HG02571 (cell line): ENCODE measurements around the gene ADGRV1.
"Not testable (repeated sequence)": the region's sequence is repeated elsewhere in the genome, so short reads cannot be mapped to it uniquely, and the experiment has no call there.

ENCODE experiments used
- ATAC-seq: cut with Tn5 transposase; IDR thresholded peaks from one replicate; pipeline ENCODE4 v1.9.1; 2021; ENCODE audit warnings: mild to moderate bottlenecking, moderate library complexity; ENCODE audit not compliant: unreplicated experiment

Gene ADGRV1

DNA sequence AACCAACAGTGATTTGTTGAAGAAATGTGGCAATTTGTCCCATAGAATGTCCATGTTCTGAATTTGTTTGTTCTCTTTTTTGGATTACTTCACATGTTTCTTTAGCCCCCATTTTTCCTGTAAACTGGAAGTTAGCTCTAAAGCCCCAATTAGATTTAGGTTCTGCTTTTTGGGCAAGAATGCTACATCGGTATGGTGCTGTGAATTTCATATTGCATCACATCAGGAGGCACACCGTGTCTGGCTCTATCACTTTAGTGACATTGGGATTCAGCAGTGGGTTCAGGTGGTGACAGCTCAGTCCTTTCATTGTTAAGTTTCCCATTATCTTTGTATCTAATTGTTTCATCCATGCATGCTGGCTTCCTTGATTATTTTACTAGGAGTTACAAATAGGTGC is 27.9 kb downstream of the ADGRV1 start:
- ATAC-seq: no peak

DNA sequence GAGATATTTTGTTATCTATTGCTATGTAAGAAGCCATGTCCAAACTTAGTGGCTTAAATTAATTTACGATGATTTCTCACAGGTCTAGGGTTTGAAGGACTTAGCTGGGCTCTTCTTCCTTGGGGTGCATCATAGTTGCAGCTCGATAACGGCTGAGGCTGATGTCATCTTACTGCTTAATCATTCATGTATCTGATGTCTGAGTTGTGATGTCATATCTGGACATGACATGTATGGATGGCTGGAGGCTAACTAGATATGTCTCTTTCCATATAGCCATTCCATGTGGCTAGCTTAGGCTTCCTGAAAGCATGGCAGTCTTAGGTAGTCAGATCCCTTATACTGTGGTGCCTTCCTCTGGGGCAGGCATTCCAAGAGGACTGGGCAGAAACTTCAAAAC is 31.6 kb downstream of the ADGRV1 start:
- no peak for ATAC-seq

DNA sequence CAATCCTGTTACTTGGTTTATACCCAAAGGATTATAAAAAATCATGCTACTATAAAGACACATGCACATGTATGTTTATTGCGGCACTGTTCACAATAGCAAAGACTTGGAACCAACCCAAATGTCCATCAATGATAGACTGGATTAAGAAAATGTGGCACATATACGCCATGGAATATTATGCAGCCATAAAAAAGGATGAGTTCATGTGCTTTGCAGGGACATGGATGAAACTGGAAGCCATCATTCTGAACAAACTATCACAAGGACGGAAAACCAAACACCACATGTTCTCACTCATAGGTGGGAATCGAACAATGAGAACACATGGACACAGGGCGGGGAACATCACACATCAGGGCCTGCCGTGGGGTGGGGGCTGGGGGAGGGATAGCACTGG is 34.5 kb downstream of the ADGRV1 start:
- ATAC-seq: not testable (repeated sequence)

DNA sequence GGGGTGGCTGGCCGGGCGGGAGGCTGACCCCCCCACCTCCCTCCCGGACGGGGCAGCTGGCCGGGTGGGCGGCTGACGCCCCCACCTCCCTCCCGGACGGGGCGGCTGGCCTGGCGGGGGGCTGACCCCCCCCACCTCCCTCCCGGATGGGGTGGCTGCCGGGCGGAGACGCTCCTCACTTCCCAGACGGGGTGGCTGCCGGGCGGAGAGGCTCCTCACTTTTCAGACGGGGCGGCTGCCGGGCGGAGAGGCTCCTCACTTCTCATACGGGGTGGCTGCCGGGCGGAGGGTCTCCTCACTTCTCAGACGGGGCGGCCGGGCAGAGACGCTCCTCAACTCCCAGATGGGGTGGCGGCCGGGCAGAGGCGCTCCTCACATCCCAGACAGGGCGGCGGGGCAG is 37.2 kb downstream of the ADGRV1 start:
- ATAC-seq: not testable (repeated sequence)

DNA sequence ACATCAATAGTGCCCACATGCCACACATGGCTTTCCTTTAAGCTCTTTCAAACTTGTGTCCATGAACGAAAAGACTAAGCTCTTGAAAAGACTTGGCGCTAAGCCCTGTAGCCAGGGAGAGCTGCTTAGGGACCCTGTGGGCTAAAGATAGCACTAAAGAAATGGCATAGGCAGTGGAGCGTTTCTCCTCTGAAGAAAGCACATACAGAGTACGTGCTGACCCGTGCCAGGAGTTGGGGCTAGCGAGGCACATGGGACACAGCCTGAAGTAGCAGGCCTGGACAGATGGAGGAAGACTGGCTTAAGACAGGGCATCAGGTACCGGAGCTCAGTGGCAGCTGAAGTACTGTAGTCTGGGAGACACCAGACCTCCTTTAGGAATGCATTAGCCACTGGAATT is 39.7 kb downstream of the ADGRV1 start:
- ATAC-seq: no peak

DNA sequence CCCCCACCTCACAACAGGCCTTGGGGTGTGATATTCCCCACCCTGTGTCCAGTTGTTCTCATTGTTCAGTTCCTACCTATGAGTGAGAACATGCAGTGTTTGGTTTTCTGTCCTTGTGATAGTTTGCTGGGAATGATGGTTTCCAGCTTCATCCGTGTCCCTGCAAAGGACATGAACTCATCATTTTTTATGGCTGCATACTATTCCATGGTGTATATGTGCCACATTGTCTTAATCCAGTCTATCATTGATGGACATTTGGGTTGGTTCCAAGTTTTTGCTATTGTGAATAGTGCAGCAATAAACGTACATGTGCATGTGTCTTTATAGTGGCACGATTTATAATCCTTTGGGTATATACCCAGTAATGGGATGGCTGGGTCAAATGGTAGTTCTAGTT is 41.7 kb downstream of the ADGRV1 start:
- not testable (repeated sequence) for ATAC-seq

DNA sequence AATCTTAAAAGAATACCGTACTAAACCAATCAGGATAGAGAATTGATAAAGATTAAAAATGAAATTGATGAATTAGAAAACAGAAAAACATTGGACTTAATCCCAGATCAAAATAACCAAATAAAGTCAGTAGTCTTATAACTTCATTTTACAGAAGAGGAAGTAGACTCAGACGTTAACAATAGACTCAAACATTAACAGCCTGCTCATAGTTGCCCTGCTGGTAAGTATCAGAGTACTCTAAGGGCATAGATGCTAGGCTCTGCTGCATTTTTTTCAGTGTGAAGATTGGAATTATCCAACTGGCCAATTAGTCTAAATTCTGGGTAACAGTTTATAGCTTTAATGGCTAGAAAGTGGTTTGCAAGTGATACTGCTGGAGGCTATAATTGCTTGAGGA is 42.9 kb downstream of the ADGRV1 start:
- no peak for ATAC-seq

DNA sequence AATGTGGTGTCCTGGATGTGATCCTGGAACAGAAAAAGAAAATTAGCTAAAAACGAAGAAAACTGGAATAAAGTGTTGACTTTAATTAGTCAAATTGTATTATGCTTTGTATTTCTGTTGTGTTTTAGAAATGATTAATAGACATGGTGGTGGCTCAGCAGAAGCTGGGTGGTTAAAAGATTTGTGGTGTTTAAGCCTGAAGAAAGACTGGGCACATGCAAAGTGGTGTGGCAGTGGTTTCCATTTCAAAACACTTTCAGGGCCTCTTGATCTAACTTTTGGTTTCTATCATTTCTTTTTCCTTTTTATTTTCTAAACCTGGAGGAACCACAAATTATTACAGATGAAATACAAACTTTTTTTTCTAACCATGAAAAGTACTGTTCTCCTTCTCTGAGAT is 44.1 kb downstream of the ADGRV1 start:
- ATAC-seq: no peak

DNA sequence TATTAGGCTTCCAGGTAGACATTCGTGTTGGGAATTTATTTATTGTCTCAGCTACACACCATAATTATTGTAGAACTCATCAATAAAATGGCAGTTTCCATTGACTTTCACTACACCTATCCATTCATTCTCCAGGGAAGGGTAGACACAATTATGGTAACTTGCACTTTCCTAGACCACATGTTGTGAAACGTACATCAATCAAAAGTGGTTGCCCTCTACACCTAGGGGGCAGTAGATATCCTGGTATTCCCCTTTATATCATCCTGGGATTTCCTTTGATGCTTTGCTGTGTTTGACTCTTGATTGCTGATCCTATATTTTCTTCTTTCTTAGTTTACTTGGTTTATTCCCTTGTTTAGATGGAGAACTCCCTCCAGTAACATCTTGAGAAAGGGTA is 47.9 kb downstream of the ADGRV1 start:
- ATAC-seq: no peak

DNA sequence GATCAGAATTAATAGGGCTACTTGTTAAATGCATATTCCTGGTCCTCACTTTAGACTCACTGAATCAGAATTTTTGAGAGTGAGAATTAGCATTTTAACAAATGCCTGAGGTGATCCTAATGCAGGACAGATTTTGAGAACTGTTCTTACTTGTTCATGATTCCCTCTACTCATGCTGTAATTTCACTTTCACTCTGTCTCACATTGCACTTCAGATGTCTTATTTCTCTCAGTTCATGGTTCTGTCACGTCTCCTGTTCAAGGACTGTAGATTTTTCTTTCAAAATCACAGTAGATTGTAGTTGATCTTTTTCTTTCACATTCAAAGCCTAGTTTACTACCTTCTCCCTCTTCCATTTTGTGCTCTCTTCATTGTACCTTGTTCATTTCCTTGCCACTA is 54.3 kb downstream of the ADGRV1 start:
- peak; percentile 92 for ATAC-seq

DNA sequence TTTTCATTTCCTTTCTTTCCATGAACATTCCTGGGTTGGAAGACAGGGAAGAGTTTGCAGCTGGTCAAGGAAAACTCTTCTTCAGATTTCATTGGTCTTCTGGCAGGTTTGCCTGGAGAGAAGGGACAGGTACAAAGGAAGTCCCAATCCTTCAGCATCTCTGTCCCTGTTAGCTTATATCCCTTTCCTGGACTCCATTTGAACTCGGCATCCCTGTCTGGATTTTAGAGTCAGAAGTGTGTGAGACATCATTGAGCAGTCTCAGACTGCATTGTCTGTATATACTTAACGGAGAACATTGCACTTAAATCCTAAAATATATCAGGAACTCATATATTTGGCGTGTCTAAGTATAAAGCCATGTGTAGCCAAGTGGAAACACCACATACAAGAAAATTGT is 54.9 kb downstream of the ADGRV1 start:
- peak; percentile 17 for ATAC-seq

DNA sequence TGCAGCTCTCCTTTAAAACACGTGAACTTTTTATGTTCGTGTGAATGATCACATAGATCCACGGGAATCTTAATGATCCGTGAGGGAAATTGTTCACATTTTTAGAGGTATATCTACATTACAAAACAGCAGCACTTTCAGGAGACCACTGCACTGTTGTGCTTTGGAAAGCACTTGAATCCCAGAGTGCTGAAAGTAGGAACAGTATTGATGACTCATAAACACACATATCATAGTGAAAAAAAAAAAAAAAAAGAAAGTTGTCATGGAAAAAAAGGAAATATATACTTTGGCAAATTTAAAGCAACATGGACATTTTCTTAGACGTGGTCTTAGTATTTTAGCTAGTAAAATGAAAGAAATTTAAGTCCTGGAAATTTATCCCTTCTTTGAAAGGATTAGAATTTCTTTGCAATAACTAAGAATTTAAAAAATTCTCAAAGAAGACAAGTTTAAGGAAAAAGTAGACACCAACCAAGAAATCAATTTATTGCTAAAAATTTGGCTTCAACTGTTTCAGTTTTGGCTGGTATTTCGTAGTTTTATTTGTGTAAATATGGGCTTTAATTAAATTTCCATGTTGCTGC is 55.4 kb downstream of the ADGRV1 start:
- no peak for ATAC-seq

DNA sequence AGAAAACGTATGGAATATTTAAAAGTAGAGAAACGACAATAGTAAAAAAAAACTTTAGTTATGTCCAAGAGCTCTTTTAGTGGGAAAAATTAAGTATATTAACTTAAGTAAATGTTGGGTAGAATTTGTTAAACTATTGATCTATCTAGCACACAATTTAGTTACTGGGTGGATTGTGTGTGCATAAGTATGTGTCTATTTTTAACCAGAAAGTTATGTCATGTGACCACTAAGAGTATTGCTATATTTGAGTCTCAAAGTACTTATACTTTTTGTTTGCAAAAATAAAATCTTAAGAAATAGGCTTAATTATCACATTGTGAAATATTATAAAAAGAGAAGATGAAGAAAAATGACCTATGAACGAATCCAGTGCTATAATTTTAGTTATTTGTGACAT is 56.8 kb downstream of the ADGRV1 start:
- ATAC-seq: no peak

DNA sequence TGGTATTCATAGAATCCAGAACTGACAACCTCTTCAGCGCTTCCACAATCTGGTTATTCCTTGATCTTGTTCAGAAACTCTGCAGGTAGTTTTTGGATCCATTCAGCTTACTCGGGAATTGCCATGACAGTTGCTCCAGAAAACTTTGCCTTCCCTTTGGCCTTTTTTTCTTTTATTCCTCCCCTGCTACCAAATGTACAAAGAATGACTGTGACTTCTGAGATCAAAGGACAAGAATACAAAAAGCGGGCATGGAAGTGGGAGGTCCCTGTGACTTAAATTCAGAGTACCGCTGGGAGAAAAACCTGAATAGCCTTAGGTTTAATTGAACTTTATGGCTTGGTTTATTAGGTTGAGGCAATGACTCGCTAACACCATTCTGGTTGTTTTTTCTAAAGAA is 59.5 kb downstream of the ADGRV1 start:
- no peak for ATAC-seq

DNA sequence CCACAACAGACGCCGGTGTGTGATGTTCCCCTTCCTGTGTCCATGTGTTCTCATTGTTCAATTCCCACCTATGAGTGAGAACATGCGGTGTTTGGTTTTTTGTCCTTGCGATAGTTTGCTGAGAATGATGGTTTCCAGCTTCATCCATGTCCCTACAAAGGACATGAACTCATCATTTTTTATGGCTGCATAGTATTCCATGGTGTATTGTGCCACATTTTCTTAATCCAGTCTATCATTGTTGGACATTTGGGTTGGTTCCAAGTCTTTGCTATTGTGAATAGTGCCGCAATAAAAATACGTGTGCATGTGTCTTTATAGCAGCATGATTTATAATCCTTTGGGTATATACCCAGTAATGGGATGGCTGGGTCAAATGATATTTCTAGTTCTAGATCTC is 61.2 kb downstream of the ADGRV1 start:
- ATAC-seq: not testable (repeated sequence)

DNA sequence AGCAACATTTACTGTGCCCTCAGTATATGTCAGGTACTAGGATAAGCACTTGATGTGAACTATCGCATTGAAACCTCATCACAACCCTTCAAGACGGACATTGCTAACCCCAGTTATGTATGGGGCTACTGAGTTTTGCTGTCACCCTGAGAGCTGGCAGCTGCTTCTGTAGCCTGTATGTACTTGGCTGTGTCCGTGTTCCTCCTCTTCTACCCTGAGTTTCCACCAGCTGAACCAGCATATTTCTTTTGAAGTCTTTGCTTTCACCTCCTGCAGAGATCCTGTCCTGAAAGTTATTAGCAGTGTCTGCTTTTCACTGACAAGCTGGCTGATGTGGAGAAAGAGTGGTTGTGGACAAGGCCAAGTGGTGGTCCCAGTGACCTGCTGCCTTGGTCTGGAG is 63.3 kb downstream of the ADGRV1 start:
- ATAC-seq: no peak

DNA sequence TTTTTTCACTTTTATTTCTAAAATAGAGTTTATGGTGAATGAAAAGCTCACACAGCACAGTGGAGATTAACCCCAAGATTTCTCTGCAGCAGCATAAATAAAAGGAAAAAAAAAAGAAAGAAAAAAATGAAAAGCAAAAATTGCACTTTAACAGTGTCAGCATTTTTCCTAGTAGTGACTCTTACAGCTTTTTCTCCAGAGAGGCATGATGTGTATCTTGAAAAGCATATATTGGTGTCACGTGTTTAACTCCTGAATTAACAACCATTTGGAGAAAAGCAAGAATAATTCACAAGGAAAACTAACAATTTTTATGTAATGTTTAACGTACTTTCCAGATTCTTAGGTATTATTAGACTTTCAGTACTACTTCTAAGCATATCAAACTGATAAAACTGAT is 67.9 kb downstream of the ADGRV1 start:
- no peak for ATAC-seq

DNA sequence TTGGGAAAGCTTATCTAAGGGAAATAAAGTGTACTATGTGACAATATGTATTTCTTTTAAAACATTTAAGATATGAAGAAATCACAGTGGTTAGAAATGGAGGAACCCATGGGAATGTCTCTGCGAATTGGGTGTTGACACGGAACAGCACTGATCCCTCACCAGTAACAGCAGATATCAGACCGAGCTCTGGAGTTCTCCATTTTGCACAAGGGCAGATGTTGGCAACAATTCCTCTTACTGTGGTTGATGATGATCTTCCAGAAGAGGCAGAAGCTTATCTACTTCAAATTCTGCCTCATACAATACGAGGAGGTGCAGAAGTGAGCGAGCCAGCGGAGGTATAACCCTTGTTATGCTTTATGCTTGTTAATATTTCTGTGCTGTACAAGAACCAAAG is 69.9 kb downstream of the ADGRV1 start:
- ATAC-seq: no peak

DNA sequence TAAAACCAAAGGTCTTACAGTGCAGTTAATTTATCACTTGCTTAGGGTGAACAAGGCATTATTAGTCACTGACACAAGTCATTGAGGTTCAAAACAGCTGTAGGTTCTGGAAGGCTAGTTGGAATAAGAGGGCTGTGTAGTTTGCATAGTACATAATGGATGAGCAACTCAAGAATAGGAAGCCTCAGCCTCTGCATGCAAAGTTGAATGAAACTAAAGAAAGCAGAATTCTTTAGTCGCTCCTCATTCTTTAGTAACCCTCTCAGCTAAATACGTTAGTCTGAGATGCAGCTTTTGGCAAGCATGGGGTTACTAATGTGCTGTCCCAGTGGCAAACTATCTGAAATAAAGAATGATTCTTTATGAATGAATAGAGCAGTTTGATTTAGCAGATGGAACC is 74.2 kb downstream of the ADGRV1 start:
- no peak for ATAC-seq

DNA sequence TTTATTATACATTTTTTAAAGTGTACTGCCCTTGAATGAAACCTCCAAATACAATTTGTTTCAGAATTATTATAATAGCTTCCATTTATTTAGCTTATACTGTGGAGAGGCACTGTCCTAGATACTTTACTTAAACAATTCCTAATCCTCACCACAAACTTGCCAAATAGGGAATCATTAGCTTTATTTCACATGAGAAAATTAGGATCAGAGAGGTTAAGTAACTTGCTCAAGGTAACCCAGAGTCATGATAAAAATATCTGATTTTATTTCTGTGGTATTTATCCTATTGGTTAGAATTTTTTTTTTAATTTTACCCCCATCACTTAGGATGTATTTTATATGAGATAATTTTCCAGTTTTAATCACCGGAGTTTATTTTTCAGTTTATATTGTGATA is 78.4 kb downstream of the ADGRV1 start:
- no peak for ATAC-seq

DNA sequence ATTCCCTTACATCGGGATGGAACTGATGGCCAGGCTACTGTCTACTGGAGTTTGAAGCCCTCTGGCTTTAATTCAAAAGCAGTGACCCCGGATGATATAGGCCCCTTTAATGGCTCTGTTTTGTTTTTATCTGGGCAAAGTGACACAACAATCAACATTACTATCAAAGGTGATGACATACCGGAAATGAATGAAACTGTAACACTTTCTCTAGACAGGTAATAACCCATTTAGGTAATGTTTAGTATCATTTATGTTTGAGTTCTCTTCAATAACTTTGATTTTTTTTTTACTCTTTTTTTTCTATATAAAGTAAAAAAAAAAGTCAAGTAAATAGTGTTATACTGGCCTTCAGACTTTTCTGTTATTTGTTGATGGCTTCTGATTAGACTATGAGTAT is 79.1 kb downstream of the ADGRV1 start:
- ATAC-seq: no peak

DNA sequence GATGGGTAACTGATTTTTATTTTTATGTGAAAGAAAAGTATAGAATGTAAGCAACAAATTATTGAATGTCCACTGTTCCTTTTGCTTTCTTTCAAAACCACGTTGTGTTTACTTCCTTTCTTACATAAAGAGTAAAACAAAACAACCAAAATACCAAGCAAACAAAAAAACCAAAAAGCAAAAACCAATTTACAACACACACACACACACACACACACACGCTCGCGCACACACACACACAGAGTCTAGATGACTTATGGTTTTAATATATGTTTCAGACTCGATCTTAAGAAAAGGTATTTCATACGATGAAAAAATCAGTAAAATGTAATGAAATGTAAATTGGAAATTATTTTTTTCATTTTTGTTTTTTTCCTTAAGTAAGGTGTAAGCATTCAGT is 80.3 kb downstream of the ADGRV1 start:
- no peak for ATAC-seq

DNA sequence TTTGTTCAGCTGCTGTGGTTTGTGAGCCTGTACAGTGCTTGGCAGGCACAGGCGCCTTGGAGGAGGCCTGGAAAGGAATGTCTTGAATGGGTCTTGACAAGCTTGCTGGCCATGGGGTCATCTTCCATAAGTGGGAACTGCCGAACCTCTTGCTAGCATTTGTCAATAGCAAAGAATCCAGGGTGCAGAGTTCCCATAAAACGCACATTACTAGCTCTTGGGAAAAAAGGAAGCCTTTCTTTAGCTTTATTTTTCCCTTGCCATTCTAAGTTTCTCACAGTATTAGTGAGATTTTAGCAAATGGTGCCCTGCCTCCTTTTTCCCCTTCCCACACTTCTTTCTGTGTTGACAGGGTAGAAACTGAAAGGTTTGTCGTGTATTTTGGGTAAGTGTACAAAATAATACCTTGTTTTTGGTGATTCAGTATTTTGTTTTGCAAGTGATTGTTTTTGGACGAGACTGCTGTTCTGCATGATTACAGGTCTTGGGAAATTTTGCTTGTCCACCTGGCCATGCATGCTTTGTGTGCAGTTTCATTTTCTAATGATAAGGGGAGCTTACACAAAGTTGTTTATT is 82.0 kb downstream of the ADGRV1 start:
- peak; percentile 63 for ATAC-seq
